Activated CD4-positive, CD25-positive, alpha-beta regulatory T cell (primary cell): ENCODE data around the gene LMBR1.

ENCODE experiments used
- DNase-seq, 4 experiments: peaks; one replicate each; lab custom pipeline; 2025; lab: John Stamatoyannopoulos, UW

Gene LMBR1

GRCh38 chr7:156793334-156793733 is 99.6 kb downstream of the LMBR1 start:
- no peak for DNase-seq

- DNase-seq: no peak
Observed at GRCh38 chr7:156792611-156793010, 100.4 kb downstream of the LMBR1 start.

- no peak for DNase-seq
Observed at GRCh38 chr7:156791241-156791640, 101.7 kb downstream of the LMBR1 start.

- no peak for DNase-seq
Observed at GRCh38 chr7:156790264-156790663, 102.7 kb downstream of the LMBR1 start.

- no peak for DNase-seq
Observed at GRCh38 chr7:156785998-156786543, 106.9 kb downstream of the LMBR1 start.

GRCh38 chr7:156783864-156784263 is 109.1 kb downstream of the LMBR1 start:
- DNase-seq: no peak

GRCh38 chr7:156781972-156782371 is 111.0 kb downstream of the LMBR1 start:
- no peak for DNase-seq

- DNase-seq: no peak
Observed at GRCh38 chr7:156780724-156781455, 112.1 kb downstream of the LMBR1 start.

GRCh38 chr7:156778668-156779067 is 114.3 kb downstream of the LMBR1 start:
- no peak for DNase-seq

- no peak for DNase-seq
Observed at GRCh38 chr7:156778201-156778600, 114.8 kb downstream of the LMBR1 start.

GRCh38 chr7:156777364-156778069 is 115.5 kb downstream of the LMBR1 start:
- DNase-seq: no peak

- DNase-seq: no peak
Observed at GRCh38 chr7:156776527-156776926, 116.5 kb downstream of the LMBR1 start.

- DNase-seq: no peak
Observed at GRCh38 chr7:156773966-156774365, 119.0 kb downstream of the LMBR1 start.

- no peak for DNase-seq
Observed at GRCh38 chr7:156772725-156773124, 120.3 kb downstream of the LMBR1 start.

GRCh38 chr7:156768698-156769472 is 124.1 kb downstream of the LMBR1 start:
- no peak for DNase-seq

GRCh38 chr7:156766666-156767065 is 126.3 kb downstream of the LMBR1 start:
- no peak for DNase-seq

GRCh38 chr7:156765901-156766656 is 126.9 kb downstream of the LMBR1 start:
- no peak for DNase-seq

GRCh38 chr7:156764766-156765165 is 128.2 kb downstream of the LMBR1 start:
- no peak for DNase-seq

- no peak for DNase-seq
Observed at GRCh38 chr7:156764016-156764669, 128.8 kb downstream of the LMBR1 start.

GRCh38 chr7:156759579-156760202 is 133.3 kb downstream of the LMBR1 start:
- DNase-seq: no peak

GRCh38 chr7:156759143-156759542 is 133.8 kb downstream of the LMBR1 start:
- DNase-seq: no peak
